Endothelial cell (in vitro differentiated cells): ENCODE data around the gene TRIM65. TPM values are rescaled to one million over a fixed set of nuclear protein-coding genes. Genes with fewer than 3 reads are reported as not detected.
A peak's percentile ranks its signal among the peaks of the same experiment; 100 is the strongest.

ENCODE experiments used
- DNase-seq: peaks from one replicate; pipeline ENCODE4 v3.0.0; 2021; ENCODE audit warnings: low spot score
- H3K27ac Mint-ChIP-seq: one replicate; pipeline ENCODE4 v1.8.0; 2021; ENCODE audit warnings: mixed read lengths, inconsistent platforms; ENCODE audit not compliant: unreplicated experiment
- H3K27me3 Mint-ChIP-seq: one replicate; pipeline ENCODE4 v1.8.0; 2021; ENCODE audit warnings: mild to moderate bottlenecking, moderate library complexity, mixed read lengths, inconsistent platforms; ENCODE audit not compliant: unreplicated experiment
- H3K36me3 Mint-ChIP-seq: one replicate; pipeline ENCODE4 v1.8.0; 2021; ENCODE audit warnings: mild to moderate bottlenecking, low read depth, mixed read lengths, inconsistent platforms; ENCODE audit not compliant: unreplicated experiment
- H3K4me1 Mint-ChIP-seq: one replicate; pipeline ENCODE4 v1.8.0; 2021; ENCODE audit warnings: mild to moderate bottlenecking, mixed read lengths, inconsistent platforms; ENCODE audit not compliant: unreplicated experiment
- H3K4me3 Mint-ChIP-seq: one replicate; pipeline ENCODE4 v1.8.0; 2021; ENCODE audit warnings: mild to moderate bottlenecking, mixed read lengths, inconsistent platforms; ENCODE audit not compliant: unreplicated experiment
- H3K9me3 Mint-ChIP-seq: one replicate; pipeline ENCODE4 v1.8.0; 2021; ENCODE audit warnings: mixed read lengths, inconsistent platforms; ENCODE audit not compliant: unreplicated experiment
- total RNA-seq: library from RNA; stranded (reverse); fragmentation: NEBNext Ultra II Directional; extraction: Animal tissue kit (Norgen Biotek cat#: 25700); gene quantifications from one replicate; pipeline ENCODE4 v1.2.1, GENCODE V29; 2021; ENCODE audit not compliant: unreplicated experiment
- TF ChIP-seq, protein P1 (sequence below): fragments of 200-600 bp; sonication (generic); IDR thresholded peaks from one replicate; pipeline ENCODE4 v1.5.0; 2021; ENCODE audit warnings: antibody characterized with exemption; ENCODE audit not compliant: unreplicated experiment

The TRIM65 gene
- total RNA-seq, 1 donor from 2014 or later = 14.1 TPM

DNA sequence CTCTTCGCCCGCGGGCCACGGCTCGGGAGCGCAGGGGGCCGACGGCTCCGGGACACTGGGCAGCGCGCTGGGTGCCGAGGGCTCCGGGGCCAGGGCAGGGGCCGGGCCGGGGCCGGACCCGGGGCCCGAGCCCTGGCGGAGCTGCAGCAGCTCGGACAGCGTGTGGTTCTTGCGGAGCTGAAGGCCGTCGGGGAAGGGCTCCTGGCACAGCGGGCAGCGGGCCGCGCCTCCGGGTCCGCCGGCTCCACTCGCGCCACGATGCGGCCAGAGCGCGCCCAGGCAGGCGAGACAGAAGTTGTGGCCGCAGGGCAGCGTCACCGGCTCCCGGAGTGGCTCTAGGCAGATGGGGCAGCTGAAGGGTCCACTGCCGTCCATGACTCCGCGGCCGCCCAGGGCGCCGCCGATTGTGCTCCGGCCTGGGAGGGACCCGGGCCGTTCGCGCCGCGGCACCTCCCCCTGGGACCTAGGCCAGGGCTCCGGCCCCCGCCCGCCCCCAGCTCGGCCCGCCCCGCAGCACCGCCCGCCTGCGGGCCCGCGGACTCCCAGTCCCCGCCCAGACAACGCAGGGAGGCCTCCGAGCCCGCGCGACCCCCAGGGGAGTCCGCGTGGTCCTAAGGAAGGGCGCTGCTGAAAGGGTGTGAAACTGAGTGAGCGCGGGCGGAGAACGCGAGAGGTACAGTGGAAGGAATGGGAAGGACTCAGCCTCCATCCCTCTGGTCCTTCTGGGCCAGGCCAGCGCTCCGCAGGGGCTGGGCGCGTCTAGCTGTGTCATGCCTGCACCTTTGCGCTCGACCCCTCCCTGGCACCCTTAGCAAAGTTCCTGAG is 18.4 kb downstream of the TRIM65 start, which contains the start of gene TRIM47:
TSS of gene TRIM47 (minus strand) at position 408 of the 825 bp plus-strand sequence. CDS start at position 375, 33 bp downstream.
- peak within 1 kb of the TSS; percentile 79 for H3K4me3 Mint-ChIP-seq
- H3K9me3 Mint-ChIP-seq = no peaks in the 10 kb centered on the region
- H3K4me1 Mint-ChIP-seq = peaks cover 11% of the 10 kb centered on the region
- peaks cover 15% of the 10 kb centered on the region for H3K27me3 Mint-ChIP-seq
- no peaks in the 10 kb centered on the region for H3K36me3 Mint-ChIP-seq
- H3K27ac Mint-ChIP-seq = no peak within 1 kb of the TSS
- TF ChIP-seq, protein P1, sequence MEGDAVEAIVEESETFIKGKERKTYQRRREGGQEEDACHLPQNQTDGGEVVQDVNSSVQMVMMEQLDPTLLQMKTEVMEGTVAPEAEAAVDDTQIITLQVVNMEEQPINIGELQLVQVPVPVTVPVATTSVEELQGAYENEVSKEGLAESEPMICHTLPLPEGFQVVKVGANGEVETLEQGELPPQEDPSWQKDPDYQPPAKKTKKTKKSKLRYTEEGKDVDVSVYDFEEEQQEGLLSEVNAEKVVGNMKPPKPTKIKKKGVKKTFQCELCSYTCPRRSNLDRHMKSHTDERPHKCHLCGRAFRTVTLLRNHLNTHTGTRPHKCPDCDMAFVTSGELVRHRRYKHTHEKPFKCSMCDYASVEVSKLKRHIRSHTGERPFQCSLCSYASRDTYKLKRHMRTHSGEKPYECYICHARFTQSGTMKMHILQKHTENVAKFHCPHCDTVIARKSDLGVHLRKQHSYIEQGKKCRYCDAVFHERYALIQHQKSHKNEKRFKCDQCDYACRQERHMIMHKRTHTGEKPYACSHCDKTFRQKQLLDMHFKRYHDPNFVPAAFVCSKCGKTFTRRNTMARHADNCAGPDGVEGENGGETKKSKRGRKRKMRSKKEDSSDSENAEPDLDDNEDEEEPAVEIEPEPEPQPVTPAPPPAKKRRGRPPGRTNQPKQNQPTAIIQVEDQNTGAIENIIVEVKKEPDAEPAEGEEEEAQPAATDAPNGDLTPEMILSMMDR = peak; percentile 1
- DNase-seq = peak; percentile 37

DNA sequence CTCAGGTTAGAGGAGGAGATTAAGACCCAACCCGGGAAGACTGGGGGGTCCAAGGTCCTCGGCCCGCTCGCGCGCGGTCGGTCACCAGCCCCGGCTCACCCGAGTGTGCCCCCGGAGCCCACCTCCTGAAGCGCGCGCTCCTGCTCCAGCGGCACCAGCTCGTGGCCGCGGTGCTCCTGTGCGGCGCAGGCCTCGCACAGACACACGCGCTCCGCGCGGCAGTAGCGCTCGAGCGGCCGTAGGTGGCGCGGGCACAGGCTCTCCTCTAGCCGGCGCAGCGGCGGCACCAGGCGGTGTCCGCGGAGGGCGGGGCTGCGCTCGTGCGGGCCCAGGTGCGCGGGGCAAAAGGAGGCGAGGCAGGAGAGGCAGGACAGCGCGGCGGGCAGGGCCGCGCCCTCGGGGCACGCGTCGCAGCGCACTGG is 19.0 kb downstream of the TRIM65 start:
- TF ChIP-seq, protein P1 = peak; percentile 55
- no peaks in the 10 kb centered on the region for H3K36me3 Mint-ChIP-seq
- H3K27ac Mint-ChIP-seq = no peak overlapping the region
- no peaks in the 10 kb centered on the region for H3K9me3 Mint-ChIP-seq
- H3K4me1 Mint-ChIP-seq = peaks cover 11% of the 10 kb centered on the region
- H3K4me3 Mint-ChIP-seq = peak overlapping the region; percentile 59
- peaks cover 15% of the 10 kb centered on the region for H3K27me3 Mint-ChIP-seq
- DNase-seq = peak; percentile 68

DNA sequence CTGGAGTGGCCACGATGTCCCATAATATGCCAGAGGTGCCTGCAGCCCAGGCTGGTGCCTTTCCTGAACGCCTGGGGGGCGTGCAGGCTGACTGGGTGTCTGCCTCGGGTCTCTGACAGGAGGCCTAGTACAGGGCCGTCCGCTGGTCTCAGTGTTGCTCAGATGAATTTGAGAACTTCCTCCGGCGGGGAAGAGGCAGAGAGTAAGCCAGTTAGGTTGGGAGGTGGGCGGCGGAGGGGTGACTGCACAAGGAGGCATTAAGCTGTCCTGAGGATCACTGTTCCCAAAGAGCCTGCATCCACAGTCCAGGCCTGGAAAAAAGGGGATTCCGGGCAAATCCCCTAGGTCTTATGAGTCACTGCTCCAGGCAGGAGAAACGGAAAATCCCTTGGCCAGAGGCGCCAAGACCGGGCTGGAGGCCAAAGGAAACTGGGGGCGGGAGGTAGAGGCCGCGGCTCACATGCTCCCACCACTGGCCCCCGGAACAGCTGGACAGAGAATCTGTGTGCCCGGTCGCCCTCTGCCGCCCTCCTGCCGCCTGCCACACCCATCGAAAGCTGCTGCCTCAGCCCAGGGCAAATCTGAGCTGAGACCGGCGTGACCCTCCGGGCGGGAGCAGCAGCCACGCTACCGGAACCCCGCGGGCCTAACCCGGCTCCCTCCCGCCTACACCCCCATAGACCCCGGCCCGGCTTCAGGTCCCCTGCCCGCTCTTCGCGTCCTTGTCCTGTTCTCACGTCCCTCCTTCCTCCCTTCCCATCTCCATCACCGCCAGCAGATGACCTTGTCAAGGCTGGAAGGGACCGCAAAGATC is 19.6 kb downstream of the TRIM65 start:
- TF ChIP-seq, protein P1 = no peak
- Mint-ChIP-seq H3K27ac (no peak overlapping the region), H3K27me3 (peaks cover 15% of the 10 kb centered on the region), H3K36me3 (no peaks in the 10 kb centered on the region), H3K4me1 (peaks cover 15% of the 10 kb centered on the region), H3K4me3 (peak overlapping the region; percentile 37), H3K9me3 (no peaks in the 10 kb centered on the region)
- no peak for DNase-seq

DNA sequence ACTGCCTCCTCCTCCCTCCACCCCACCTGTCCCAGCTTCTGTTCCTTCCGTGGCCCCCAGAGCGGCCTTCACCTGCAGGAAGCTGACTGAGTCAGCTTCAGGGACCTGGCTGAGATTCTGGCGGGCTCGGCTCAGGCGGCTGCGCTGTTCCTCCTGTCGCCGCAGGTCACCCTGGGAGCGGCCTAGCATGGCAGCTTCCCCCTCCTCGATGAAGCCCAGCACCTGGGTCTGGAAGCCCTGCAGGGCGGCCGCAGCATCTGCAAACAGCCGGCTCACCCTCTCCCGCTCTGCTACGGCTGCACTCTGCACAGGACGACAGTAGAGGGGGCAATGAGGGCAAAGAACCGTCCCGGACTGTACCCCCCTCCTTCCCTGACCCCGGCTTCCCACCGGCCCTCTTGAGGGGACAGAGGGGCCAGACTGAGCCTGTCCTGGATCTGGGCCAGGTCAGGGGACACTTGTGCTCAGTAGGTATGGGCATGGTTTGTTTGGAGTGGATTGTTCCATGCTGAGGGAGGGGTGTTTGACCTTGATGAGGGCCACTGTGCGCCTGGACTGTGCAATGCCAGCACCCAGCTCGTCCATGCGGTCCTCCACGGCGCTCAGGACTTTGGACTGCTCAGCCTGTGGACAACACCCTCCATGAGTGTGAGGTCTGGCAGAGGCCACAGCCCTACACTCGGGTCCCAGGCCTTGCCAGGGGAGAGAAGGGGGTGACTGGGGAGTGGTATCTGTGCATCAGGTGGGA is 20.4 kb downstream of the TRIM65 start:
- Mint-ChIP-seq H3K27ac (no peak overlapping the region), H3K4me1 (peaks cover 15% of the 10 kb centered on the region), H3K4me3 (no peak overlapping the region), H3K27me3 (peaks cover 15% of the 10 kb centered on the region), H3K9me3 (no peaks in the 10 kb centered on the region), H3K36me3 (no peaks in the 10 kb centered on the region)
- DNase-seq = peak; percentile 37
- TF ChIP-seq, protein P1 = no peak
